Fibroblast of lung (primary cell): ENCODE data around the gene NOD1. TPM values are rescaled to one million over a fixed set of nuclear protein-coding genes. Genes with fewer than 3 reads are reported as not detected.

Experiments used
- DNase-seq, 2 donors: peaks; one replicate each; pipeline versions ENCODE4 v3.0.0 to v3.0.0-alpha.2; 2010; ENCODE audit warnings: low read depth in 2 of 2
- H2AFZ ChIP-seq: 2 replicates; pipeline ENCODE4 v1.5.1; 2012; ENCODE audit warnings: low read length, control low read depth, inconsistent platforms
- H3K27ac ChIP-seq: 2 replicates; pipeline ENCODE4 v1.5.1; 2011; ENCODE audit warnings: low read length, control low read depth; ENCODE audit not compliant: insufficient read depth
- H3K27me3 ChIP-seq: 2 replicates; pipeline ENCODE4 v1.5.1; 2011; ENCODE audit warnings: mild to moderate bottlenecking, low read length; ENCODE audit not compliant: control insufficient read depth, insufficient read depth
- H3K36me3 ChIP-seq: 2 replicates; pipeline ENCODE4 v1.5.1; 2011; ENCODE audit warnings: low read length; ENCODE audit not compliant: control insufficient read depth, insufficient read depth
- H3K4me1 ChIP-seq: 2 replicates; pipeline ENCODE4 v1.5.1; 2011; ENCODE audit warnings: low read length; ENCODE audit not compliant: control insufficient read depth, insufficient read depth; ENCODE audit errors: extremely low read depth
- H3K4me2 ChIP-seq: 2 replicates; pipeline ENCODE4 v1.5.1; 2011; ENCODE audit warnings: low read length, control low read depth; ENCODE audit not compliant: insufficient read depth; ENCODE audit errors: extremely low read depth
- H3K4me3 ChIP-seq, 4 experiments: fragments of 200-600 bp in 1 of 4; sonication (generic) in 1 of 4; replicated peaks in 1 of 4; 2 replicates each; pipeline ENCODE4 v1.5.1; 2011 to 2016; ENCODE audit warnings: low read length in 4 of 4, low read depth in 3 of 4, mild to moderate bottlenecking in 3 of 4, control low read depth in 2 of 4, inconsistent platforms in 1 of 4, mixed read lengths in 1 of 4; ENCODE audit not compliant: insufficient read depth in 1 of 4; ENCODE audit errors: control extremely low read depth in 1 of 4
- H3K79me2 ChIP-seq: 2 replicates; pipeline ENCODE4 v1.5.1; 2012; ENCODE audit warnings: mild to moderate bottlenecking, low read length, inconsistent platforms; ENCODE audit not compliant: control insufficient read depth, insufficient read depth
- H3K9ac ChIP-seq: 2 replicates; pipeline ENCODE4 v1.5.1; 2011; ENCODE audit warnings: mild to moderate bottlenecking, low read length, control low read depth; ENCODE audit not compliant: insufficient read depth
- H3K9me3 ChIP-seq: 2 replicates; pipeline ENCODE4 v1.5.1; 2012; ENCODE audit warnings: low read depth, low read length; ENCODE audit not compliant: control insufficient read depth, insufficient read depth
- H4K20me1 ChIP-seq: 2 replicates; pipeline ENCODE4 v1.5.1; 2011; ENCODE audit warnings: low read length; ENCODE audit not compliant: control insufficient read depth, insufficient read depth; ENCODE audit errors: extremely low read depth
- EZH2 ChIP-seq: IDR thresholded peaks from 2 replicates; pipeline ENCODE4 v1.5.1; 2012; ENCODE audit warnings: low read length, control low read depth, mild to moderate bottlenecking; ENCODE audit errors: missing control alignments
- polyA plus RNA-seq, 2 donors: library from polyadenylated mRNA; depleted of rRNA in 1 of 2; stranded (reverse) in 1 of 2; unstranded in 1 of 2; fragments of >200 nt; gene quantifications; 2 replicates each; pipeline ENCODE4 v1.2.1, GENCODE V29; 2011 to 2012; ENCODE audit warnings: missing spikeins in 1 of 2
- total RNA-seq: library from RNA; depleted of rRNA; stranded (reverse); fragments of >200 nt; gene quantifications from 2 replicates; pipeline ENCODE4 v1.2.1, GENCODE V29; 2014
- TF ChIP-seq, protein P1 (sequence below), 2 donors: IDR thresholded peaks in 1 of 2; conservative IDR thresholded peaks in 1 of 2; 1 replicate in 1 of 2; 2 replicates in 1 of 2; pipeline ENCODE4 v1.5.1; 2011 to 2012; ENCODE audit warnings: low read length in 2 of 2, control low read depth in 1 of 2, inconsistent platforms in 1 of 2, low read depth in 1 of 2, mild to moderate bottlenecking in 1 of 2

NOD1 gene
- total and polyA plus RNA-seq, 2 donors (not counting 1 experiment from before 2014, with no cell fraction given) = 3.3 to 7.3 TPM

GRCh38 chr7:30464231-30464671, 14.3 kb downstream of the NOD1 start:
- H3K27me3 ChIP-seq = no peaks in the 10 kb centered on the region
- no peak overlapping the region for H3K4me3 ChIP-seq
- H3K79me2 ChIP-seq = peaks cover 2% of the 10 kb centered on the region
- H4K20me1 ChIP-seq = no peaks in the 10 kb centered on the region
- H3K9ac ChIP-seq = no peak overlapping the region
- no peaks in the 10 kb centered on the region for H3K9me3 ChIP-seq
- H3K4me2 ChIP-seq = no peak overlapping the region
- peak in 1 of 2 donors; percentile 49 for DNase-seq
- H3K36me3 ChIP-seq = no peaks in the 10 kb centered on the region
- peaks cover 23% of the 10 kb centered on the region for H3K4me1 ChIP-seq
- TF ChIP-seq EZH2 = no peak
- TF ChIP-seq, protein P1, sequence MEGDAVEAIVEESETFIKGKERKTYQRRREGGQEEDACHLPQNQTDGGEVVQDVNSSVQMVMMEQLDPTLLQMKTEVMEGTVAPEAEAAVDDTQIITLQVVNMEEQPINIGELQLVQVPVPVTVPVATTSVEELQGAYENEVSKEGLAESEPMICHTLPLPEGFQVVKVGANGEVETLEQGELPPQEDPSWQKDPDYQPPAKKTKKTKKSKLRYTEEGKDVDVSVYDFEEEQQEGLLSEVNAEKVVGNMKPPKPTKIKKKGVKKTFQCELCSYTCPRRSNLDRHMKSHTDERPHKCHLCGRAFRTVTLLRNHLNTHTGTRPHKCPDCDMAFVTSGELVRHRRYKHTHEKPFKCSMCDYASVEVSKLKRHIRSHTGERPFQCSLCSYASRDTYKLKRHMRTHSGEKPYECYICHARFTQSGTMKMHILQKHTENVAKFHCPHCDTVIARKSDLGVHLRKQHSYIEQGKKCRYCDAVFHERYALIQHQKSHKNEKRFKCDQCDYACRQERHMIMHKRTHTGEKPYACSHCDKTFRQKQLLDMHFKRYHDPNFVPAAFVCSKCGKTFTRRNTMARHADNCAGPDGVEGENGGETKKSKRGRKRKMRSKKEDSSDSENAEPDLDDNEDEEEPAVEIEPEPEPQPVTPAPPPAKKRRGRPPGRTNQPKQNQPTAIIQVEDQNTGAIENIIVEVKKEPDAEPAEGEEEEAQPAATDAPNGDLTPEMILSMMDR (conservative IDR thresholded peaks at IDR 0.05 in 1 of 2, IDR thresholded peaks at IDR 0.05 in 1 of 2; ENCODE audit: low read depth in 1 of 2, low read length in 2 of 2) = no peak
- no peak overlapping the region for H2AFZ ChIP-seq
- no peak overlapping the region for H3K27ac ChIP-seq

GRCh38 chr7:30463405-30464145, 15.0 kb downstream of the NOD1 start:
- Histone ChIP-seq H3K27ac (no peak overlapping the region), H3K9me3 (no peaks in the 10 kb centered on the region), H4K20me1 (no peaks in the 10 kb centered on the region), H3K36me3 (no peaks in the 10 kb centered on the region), H2AFZ (no peak overlapping the region), H3K27me3 (no peaks in the 10 kb centered on the region), H3K4me1 (peaks cover 22% of the 10 kb centered on the region), H3K4me3 (no peak overlapping the region), H3K9ac (no peak overlapping the region), H3K4me2 (no peak overlapping the region), H3K79me2 (peaks cover 2% of the 10 kb centered on the region)
- DNase-seq = no peak
- TF ChIP-seq EZH2 = no peak
- TF ChIP-seq, protein P1 (conservative IDR thresholded peaks at IDR 0.05 in 1 of 2, IDR thresholded peaks at IDR 0.05 in 1 of 2; ENCODE audit: low read depth in 1 of 2, low read length in 2 of 2) = no peak

DNA sequence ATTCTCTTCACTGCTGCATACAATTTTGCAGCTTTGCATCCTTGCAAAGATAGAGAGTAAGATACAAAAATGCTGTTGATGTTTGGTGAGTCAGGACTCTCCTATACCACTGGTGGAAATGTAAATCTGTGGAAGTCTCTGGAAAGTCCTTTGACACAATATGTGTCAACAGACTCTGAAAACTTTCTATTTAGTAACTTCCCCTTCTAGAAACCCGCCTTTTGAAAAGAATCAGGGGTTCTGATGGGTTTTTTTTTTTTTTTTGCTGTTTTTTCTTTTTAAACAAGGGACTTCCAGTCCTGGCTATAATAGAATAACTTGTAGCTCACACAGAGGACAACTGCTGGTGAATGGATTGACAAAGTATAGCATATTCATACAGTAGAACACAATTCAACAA, 16.4 kb downstream of the NOD1 start:
- Histone ChIP-seq H3K27me3 (no peaks in the 10 kb centered on the region), H3K9ac (no peak overlapping the region), H2AFZ (no peak overlapping the region), H3K4me3 (no peak overlapping the region), H4K20me1 (no peaks in the 10 kb centered on the region), H3K4me1 (peaks cover 20% of the 10 kb centered on the region), H3K36me3 (no peaks in the 10 kb centered on the region), H3K4me2 (no peak overlapping the region), H3K79me2 (peaks cover 2% of the 10 kb centered on the region), H3K9me3 (no peaks in the 10 kb centered on the region), H3K27ac (no peak overlapping the region)
- DNase-seq = no peak
- TF ChIP-seq, protein P1 (conservative IDR thresholded peaks at IDR 0.05 in 1 of 2, IDR thresholded peaks at IDR 0.05 in 1 of 2; ENCODE audit: low read depth in 1 of 2, low read length in 2 of 2) = no peak
- no peak for TF ChIP-seq EZH2
